ENCODE data around the gene NUDT11.
"Not testable (repeated sequence)": the region's sequence is repeated elsewhere in the genome, so short reads cannot be mapped to it uniquely, and the experiment has no call there.

The NUDT11 gene

DNA sequence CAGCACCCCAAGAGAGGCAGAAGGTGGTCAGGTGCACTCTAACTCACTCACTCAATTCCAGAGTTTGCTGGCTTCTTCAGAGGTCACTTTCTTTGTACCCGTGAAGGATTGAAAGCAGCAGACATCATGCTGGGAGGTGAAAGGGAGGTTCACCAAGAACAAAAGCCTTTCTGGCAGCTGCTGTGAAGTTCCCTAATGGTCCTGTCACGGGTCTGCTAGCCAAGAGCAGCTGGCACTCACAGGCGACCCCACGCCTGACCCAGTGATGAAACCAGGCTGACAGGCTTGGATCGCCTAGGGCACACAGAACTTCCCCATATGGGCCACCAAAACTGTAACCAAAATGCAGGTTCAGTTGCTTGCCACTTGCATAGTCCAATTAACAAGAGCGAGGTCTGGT is 11.8 kb downstream of the NUDT11 start:
- H3K4me3 ChIP-seq (replicated peaks in 1 of 2; ENCODE audit: low read depth in 2 of 2, low read length in 2 of 2), result no peak overlapping the region
- no peak for DNase-seq (ENCODE audit: low read depth in 2 of 2)

DNA sequence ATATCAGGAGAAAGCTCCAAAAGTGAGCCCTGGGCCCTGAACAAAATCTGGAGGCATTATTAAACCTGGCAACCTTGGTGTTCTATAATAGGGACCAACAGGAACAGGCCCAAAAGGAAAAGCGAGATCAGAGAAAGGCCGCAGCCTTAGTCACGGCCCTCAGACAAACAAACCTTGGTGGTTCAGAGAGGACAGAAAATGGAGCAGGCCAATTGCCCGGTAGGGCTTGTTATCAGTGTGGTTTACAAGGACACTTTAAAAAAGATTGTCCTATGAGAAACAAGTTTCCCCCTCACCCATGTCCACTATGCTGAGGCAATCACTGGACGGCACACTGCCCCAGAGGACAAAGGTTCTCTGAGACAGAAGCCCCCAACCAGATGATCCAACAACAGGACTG is 14.0 kb downstream of the NUDT11 start:
- not testable (repeated sequence) for DNase-seq (ENCODE audit: low read depth in 2 of 2); H3K4me3 ChIP-seq (replicated peaks in 1 of 2; ENCODE audit: low read depth in 2 of 2, low read length in 2 of 2)

More for the DNA sequence above, 11.8 kb downstream of the NUDT11 start:
- TF ChIP-seq, protein P1, sequence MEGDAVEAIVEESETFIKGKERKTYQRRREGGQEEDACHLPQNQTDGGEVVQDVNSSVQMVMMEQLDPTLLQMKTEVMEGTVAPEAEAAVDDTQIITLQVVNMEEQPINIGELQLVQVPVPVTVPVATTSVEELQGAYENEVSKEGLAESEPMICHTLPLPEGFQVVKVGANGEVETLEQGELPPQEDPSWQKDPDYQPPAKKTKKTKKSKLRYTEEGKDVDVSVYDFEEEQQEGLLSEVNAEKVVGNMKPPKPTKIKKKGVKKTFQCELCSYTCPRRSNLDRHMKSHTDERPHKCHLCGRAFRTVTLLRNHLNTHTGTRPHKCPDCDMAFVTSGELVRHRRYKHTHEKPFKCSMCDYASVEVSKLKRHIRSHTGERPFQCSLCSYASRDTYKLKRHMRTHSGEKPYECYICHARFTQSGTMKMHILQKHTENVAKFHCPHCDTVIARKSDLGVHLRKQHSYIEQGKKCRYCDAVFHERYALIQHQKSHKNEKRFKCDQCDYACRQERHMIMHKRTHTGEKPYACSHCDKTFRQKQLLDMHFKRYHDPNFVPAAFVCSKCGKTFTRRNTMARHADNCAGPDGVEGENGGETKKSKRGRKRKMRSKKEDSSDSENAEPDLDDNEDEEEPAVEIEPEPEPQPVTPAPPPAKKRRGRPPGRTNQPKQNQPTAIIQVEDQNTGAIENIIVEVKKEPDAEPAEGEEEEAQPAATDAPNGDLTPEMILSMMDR (IDR thresholded peaks at IDR 0.05; ENCODE audit: low read depth, low read length), result no peak

DNA sequence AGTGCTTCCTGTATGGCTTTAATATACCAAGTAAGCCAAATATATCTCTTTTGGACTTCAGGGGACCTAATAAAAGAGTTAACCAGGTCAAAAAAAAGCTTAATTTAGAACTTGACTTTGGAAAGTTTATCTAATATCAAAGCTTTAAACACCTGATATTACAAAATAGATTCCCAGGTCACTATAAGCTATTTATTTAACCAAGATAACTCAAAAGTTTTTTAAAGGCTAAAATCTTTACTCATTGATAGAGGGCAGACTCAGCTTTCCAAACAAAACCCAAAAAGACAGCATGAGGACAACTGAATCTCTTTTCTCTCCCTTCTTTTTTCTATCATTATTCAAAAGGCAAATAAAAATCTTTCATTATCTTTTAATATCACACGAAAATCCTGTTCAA is 19.5 kb downstream of the NUDT11 start:
- no peak for DNase-seq (ENCODE audit: low read depth in 2 of 2)
- H3K4me3 ChIP-seq (replicated peaks in 1 of 2; ENCODE audit: low read depth in 2 of 2, low read length in 2 of 2), result no peak overlapping the region
- TF ChIP-seq, protein P1 (IDR thresholded peaks at IDR 0.05; ENCODE audit: low read depth, low read length), result no peak

DNA sequence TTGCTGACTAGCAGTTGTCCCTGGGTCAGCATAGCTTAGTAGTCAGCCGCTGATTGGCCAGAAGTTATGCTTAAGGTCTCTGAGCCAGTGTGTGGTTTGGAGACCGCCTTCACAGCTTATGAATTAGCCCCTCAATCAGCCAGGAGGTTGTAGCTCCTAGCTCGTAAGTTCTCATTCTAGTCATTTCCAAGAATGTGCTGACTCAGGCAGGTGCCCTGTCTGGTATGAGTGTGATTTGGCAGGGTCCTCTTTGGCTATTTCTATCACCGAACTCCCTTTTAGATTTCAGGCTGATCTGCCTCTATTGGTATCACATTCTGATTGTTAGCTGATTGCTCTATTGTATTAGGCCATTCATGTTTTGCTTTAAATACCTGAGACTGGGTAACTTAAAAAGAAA is 33.1 kb downstream of the NUDT11 start:
- no peak overlapping the region for H3K4me3 ChIP-seq (replicated peaks in 1 of 2; ENCODE audit: low read depth in 2 of 2, low read length in 2 of 2)
- DNase-seq (ENCODE audit: low read depth in 2 of 2), result no peak
- TF ChIP-seq, protein P1 (IDR thresholded peaks at IDR 0.05; ENCODE audit: low read depth, low read length), result no peak

DNA sequence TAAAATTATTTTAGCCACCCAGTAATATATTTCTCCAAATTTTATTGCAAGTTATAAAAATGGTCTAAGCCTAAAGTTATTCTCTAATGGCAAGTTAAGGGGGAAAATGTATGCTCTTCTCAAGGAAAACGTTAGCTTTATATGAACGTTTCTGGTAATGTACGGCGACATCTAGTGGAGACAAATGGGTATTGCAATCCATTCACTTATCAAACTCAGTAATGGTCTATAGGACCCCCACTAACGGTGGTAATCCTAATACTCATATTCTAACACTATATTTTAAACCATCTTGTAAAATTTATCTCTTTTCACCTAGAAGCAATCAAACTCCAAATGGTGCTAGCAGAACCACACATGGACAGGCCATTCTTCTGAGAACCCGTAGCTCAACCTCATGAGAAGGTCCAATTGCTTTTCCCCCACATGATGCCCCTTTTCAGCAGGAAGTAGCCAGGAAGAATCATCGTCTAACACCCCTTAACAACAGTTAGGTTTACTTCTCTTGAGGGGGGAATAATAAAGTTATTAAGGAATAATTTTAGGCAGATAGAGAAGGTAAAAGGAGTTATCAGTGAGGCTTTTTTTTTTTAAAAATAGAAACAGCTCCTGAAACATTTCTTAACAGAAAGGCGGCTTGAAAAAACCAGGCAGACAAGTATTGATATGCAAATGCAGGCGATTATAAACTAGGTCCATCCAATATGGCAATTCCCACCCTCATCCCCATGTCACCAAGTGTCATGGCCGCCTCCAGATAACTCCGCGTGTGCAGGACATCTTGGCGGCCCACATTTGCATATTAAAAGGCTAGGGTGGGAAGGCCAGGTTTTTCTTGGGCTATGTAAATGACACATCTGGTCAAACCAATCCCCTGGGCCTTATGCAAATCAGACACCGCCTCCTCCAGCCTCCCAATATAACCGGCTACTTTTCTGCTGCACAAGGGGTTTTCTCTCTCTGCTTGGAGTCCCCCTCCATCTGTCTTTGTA is 35.0 kb downstream of the NUDT11 start:
- DNase-seq (ENCODE audit: low read depth in 2 of 2), result peak; percentile 46 to 52
- no peak overlapping the region for H3K4me3 ChIP-seq (replicated peaks in 1 of 2; ENCODE audit: low read depth in 2 of 2, low read length in 2 of 2)
- TF ChIP-seq, protein P1 (IDR thresholded peaks at IDR 0.05; ENCODE audit: low read depth, low read length), result peak; percentile 68

DNA sequence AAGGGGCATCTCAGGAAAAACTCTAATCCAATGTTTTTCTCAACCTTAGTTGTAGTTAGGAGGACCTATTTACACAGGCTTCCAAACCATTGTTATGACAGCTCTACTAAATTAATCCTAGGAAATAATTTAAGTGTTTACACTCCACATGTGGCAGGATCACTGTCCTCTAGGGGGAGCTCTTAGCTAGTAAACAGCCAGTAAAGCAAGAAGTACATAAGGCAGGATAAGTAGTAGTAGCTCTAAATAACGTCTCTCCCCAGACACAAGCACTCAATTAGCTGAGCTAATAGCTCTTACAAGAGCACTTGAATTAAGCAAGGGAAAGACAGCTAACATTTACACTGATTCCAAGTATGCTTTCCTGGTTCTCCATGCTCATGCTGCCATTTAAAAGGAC is 37.3 kb downstream of the NUDT11 start:
- DNase-seq (ENCODE audit: low read depth in 2 of 2), result peak; percentile 34 to 57
- TF ChIP-seq, protein P1 (IDR thresholded peaks at IDR 0.05; ENCODE audit: low read depth, low read length), result peak; percentile 46
- H3K4me3 ChIP-seq (replicated peaks in 1 of 2; ENCODE audit: low read depth in 2 of 2, low read length in 2 of 2), result no peak overlapping the region

DNA sequence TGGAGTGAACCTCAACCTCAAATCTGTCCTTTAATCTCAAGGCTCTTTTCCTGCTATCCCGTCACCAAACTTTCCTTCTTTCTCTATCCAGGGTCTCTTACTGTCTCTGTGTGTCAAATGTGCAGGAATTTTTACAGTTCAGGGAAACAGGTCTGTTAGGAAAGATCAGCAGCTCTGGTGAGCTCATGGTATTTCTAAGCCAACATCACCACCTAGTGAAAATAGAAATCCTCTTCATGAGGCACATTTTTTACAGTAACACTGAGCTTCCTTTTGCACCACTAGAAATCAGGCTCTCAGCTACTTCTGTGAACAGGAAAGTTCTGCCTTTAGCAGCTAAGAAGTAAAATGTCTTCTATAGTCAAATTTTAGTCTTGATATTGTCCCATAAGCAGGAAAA is 39.6 kb downstream of the NUDT11 start:
- no peak overlapping the region for H3K4me3 ChIP-seq (replicated peaks in 1 of 2; ENCODE audit: low read depth in 2 of 2, low read length in 2 of 2)
- DNase-seq (ENCODE audit: low read depth in 2 of 2), result peak; percentile 0 to 2
- TF ChIP-seq, protein P1 (IDR thresholded peaks at IDR 0.05; ENCODE audit: low read depth, low read length), result no peak
